ENCODE measurements around the gene NAT14.

- no peak for TF ChIP-seq CTCF (IDR thresholded peaks at IDR 0.05)
- TF ChIP-seq ZFX (IDR thresholded peaks at IDR 0.05; ENCODE audit: borderline replicate concordance), result no peak
Measured at GRCh38 chr19:55519451-55520311, 34.7 kb downstream of the NAT14 start.

Measured in 22Rv1 (cell line).